K562 (cell line): Measurements from ENCODE around the gene AGPAT1.

Experiments used
- ZNF274 ChIP-seq: IDR thresholded peaks from 2 replicates; pipeline ENCODE4 v1.6.1; 2011; ENCODE audit warnings: low read depth, mild to moderate bottlenecking, low read length, moderate library complexity, borderline replicate concordance
- TF ChIP-seq, protein P1 (sequence below), 3 experiments: IDR thresholded peaks in 2 of 3; conservative IDR thresholded peaks in 1 of 3; 2 replicates each; pipeline ENCODE4 v1.5.1; 2011 to 2012; ENCODE audit warnings: low read length in 3 of 3, mild to moderate bottlenecking in 3 of 3, control low read depth in 2 of 3, improper control_type of control experiment in 1 of 3, inconsistent platforms in 1 of 3, low read depth in 1 of 3, mixed read lengths in 1 of 3, moderate library complexity in 1 of 3; ENCODE audit not compliant: insufficient read depth in 2 of 3
- TF ChIP-seq, protein P2 (sequence below): sonication (generic); formaldehyde crosslinking; IDR thresholded peaks from 2 replicates; pipeline ENCODE4 v1.8.0; 2023; ENCODE audit warnings: mild to moderate bottlenecking, missing genetic modification reagents

DNA sequence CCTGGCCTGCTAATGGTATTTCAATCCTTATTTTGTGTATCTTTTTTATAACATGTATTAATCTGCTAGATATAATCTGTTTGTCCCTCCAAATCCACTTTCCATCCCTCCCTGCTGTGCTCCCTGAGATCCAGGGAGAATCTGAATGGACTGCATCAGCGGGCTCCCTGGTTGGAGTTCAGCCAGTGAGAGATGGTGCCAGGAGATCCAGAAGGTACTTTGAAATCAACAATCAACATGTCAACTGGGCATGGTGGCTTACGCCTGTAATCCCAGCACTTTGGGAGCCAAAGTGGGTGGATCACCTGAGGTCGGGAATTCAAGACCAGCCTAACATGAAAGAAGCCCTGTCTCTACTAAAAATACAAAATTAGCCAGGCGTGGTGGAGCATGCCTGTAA lies 52.2 kb downstream of the AGPAT1 start:
- TF ChIP-seq, protein P1, sequence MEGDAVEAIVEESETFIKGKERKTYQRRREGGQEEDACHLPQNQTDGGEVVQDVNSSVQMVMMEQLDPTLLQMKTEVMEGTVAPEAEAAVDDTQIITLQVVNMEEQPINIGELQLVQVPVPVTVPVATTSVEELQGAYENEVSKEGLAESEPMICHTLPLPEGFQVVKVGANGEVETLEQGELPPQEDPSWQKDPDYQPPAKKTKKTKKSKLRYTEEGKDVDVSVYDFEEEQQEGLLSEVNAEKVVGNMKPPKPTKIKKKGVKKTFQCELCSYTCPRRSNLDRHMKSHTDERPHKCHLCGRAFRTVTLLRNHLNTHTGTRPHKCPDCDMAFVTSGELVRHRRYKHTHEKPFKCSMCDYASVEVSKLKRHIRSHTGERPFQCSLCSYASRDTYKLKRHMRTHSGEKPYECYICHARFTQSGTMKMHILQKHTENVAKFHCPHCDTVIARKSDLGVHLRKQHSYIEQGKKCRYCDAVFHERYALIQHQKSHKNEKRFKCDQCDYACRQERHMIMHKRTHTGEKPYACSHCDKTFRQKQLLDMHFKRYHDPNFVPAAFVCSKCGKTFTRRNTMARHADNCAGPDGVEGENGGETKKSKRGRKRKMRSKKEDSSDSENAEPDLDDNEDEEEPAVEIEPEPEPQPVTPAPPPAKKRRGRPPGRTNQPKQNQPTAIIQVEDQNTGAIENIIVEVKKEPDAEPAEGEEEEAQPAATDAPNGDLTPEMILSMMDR (IDR thresholded peaks at IDR 0.05 in 2 of 3, conservative IDR thresholded peaks at IDR 0.05 in 1 of 3; ENCODE audit: insufficient read depth in 2 of 3, low read depth in 1 of 3, low read length in 3 of 3): no peak
- TF ChIP-seq, protein P2, sequence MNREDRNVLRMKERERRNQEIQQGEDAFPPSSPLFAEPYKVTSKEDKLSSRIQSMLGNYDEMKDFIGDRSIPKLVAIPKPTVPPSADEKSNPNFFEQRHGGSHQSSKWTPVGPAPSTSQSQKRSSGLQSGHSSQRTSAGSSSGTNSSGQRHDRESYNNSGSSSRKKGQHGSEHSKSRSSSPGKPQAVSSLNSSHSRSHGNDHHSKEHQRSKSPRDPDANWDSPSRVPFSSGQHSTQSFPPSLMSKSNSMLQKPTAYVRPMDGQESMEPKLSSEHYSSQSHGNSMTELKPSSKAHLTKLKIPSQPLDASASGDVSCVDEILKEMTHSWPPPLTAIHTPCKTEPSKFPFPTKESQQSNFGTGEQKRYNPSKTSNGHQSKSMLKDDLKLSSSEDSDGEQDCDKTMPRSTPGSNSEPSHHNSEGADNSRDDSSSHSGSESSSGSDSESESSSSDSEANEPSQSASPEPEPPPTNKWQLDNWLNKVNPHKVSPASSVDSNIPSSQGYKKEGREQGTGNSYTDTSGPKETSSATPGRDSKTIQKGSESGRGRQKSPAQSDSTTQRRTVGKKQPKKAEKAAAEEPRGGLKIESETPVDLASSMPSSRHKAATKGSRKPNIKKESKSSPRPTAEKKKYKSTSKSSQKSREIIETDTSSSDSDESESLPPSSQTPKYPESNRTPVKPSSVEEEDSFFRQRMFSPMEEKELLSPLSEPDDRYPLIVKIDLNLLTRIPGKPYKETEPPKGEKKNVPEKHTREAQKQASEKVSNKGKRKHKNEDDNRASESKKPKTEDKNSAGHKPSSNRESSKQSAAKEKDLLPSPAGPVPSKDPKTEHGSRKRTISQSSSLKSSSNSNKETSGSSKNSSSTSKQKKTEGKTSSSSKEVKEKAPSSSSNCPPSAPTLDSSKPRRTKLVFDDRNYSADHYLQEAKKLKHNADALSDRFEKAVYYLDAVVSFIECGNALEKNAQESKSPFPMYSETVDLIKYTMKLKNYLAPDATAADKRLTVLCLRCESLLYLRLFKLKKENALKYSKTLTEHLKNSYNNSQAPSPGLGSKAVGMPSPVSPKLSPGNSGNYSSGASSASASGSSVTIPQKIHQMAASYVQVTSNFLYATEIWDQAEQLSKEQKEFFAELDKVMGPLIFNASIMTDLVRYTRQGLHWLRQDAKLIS (CRISPR knock-in tag): no peak
- no peak for TF ChIP-seq ZNF274
